Glutamatergic neuron (in vitro differentiated cells): Measurements from ENCODE around the gene BEAN1. TPM values are rescaled to one million over a fixed set of nuclear protein-coding genes. Genes with fewer than 3 reads are reported as not detected.
A peak's percentile ranks its signal among the peaks of the same experiment; 100 is the strongest.

Experiments used
- DNase-seq: peaks from one replicate; pipeline ENCODE4 v3.0.0; 2022
- H3K27ac Mint-ChIP-seq: one replicate; pipeline ENCODE4 v1.8.0; 2020; ENCODE audit warnings: mild to moderate bottlenecking, mixed read lengths, inconsistent platforms; ENCODE audit not compliant: unreplicated experiment
- H3K27me3 Mint-ChIP-seq: one replicate; pipeline ENCODE4 v1.8.0; 2020; ENCODE audit warnings: mild to moderate bottlenecking, moderate library complexity, mixed read lengths, inconsistent platforms; ENCODE audit not compliant: unreplicated experiment
- H3K36me3 Mint-ChIP-seq: one replicate; pipeline ENCODE4 v1.8.0; 2020; ENCODE audit warnings: mild to moderate bottlenecking, mixed read lengths, inconsistent platforms; ENCODE audit not compliant: unreplicated experiment
- H3K4me1 Mint-ChIP-seq: one replicate; pipeline ENCODE4 v1.8.0; 2020; ENCODE audit warnings: mild to moderate bottlenecking, low read depth, mixed read lengths, inconsistent platforms; ENCODE audit not compliant: unreplicated experiment
- H3K4me3 Mint-ChIP-seq: one replicate; pipeline ENCODE4 v1.8.0; 2020; ENCODE audit warnings: mild to moderate bottlenecking, mixed read lengths, inconsistent platforms; ENCODE audit not compliant: unreplicated experiment
- H3K9me3 Mint-ChIP-seq: one replicate; pipeline ENCODE4 v1.8.0; 2020; ENCODE audit warnings: mild to moderate bottlenecking, moderate library complexity, mixed read lengths, inconsistent platforms; ENCODE audit not compliant: unreplicated experiment
- CTCF ChIP-seq: fragments of 200-600 bp; sonication (generic); IDR thresholded peaks from one replicate; pipeline ENCODE4 v1.5.0; 2021; ENCODE audit not compliant: partially characterized antibody, unreplicated experiment
- total RNA-seq: library from RNA; stranded (reverse); fragmentation: NEBNext Ultra II Directional; extraction: Animal tissue kit (Norgen Biotek cat#: 25700); gene quantifications from one replicate; pipeline ENCODE4 v1.2.1, GENCODE V29; 2021; ENCODE audit not compliant: unreplicated experiment

The BEAN1 gene
- total RNA-seq, 1 donor from 2014 or later: 1.8 TPM

- Mint-ChIP-seq H3K36me3 (no peaks in the 10 kb centered on the region), H3K9me3 (peaks cover 3% of the 10 kb centered on the region), H3K27ac (no peak overlapping the region), H3K27me3 (no peaks in the 10 kb centered on the region), H3K4me1 (peaks cover 8% of the 10 kb centered on the region), H3K4me3 (peak overlapping the region; percentile 14)
- no peak for DNase-seq
- TF ChIP-seq CTCF: no peak
Measured at GRCh38 chr16:66503030-66503429, 75.9 kb downstream of the BEAN1 start.

- Mint-ChIP-seq H3K4me1 (peaks cover 8% of the 10 kb centered on the region), H3K9me3 (peaks cover 3% of the 10 kb centered on the region), H3K27me3 (no peaks in the 10 kb centered on the region), H3K36me3 (no peaks in the 10 kb centered on the region), H3K4me3 (no peak overlapping the region), H3K27ac (no peak overlapping the region)
- no peak for DNase-seq
- no peak for TF ChIP-seq CTCF
Measured at GRCh38 chr16:66503612-66504011, 76.5 kb downstream of the BEAN1 start.

GRCh38 chr16:66507731-66508239, 80.7 kb downstream of the BEAN1 start:
- Mint-ChIP-seq H3K27ac (no peak overlapping the region), H3K4me3 (no peak overlapping the region), H3K4me1 (peaks cover 23% of the 10 kb centered on the region), H3K9me3 (peaks cover 10% of the 10 kb centered on the region), H3K27me3 (peaks cover 13% of the 10 kb centered on the region), H3K36me3 (no peaks in the 10 kb centered on the region)
- no peak for TF ChIP-seq CTCF
- no peak for DNase-seq

GRCh38 chr16:66508248-66508913, 81.3 kb downstream of the BEAN1 start:
- H3K4me3 Mint-ChIP-seq: no peak overlapping the region

More at GRCh38 chr16:66508248-66508913, 81.3 kb downstream of the BEAN1 start:
- H3K9me3 Mint-ChIP-seq: peaks cover 9% of the 10 kb centered on the region
- H3K36me3 Mint-ChIP-seq: no peaks in the 10 kb centered on the region
- H3K27ac Mint-ChIP-seq: no peak overlapping the region
- peaks cover 15% of the 10 kb centered on the region for H3K27me3 Mint-ChIP-seq
- peaks cover 21% of the 10 kb centered on the region for H3K4me1 Mint-ChIP-seq
- TF ChIP-seq CTCF: no peak
- no peak for DNase-seq
